ENCODE measurements around the gene DRD4. TPM values are rescaled to one million over a fixed set of nuclear protein-coding genes. Genes with fewer than 3 reads are reported as not detected.

Gene DRD4
- total RNA-seq, 4 donors from 2014 or later, result not detected

DNA sequence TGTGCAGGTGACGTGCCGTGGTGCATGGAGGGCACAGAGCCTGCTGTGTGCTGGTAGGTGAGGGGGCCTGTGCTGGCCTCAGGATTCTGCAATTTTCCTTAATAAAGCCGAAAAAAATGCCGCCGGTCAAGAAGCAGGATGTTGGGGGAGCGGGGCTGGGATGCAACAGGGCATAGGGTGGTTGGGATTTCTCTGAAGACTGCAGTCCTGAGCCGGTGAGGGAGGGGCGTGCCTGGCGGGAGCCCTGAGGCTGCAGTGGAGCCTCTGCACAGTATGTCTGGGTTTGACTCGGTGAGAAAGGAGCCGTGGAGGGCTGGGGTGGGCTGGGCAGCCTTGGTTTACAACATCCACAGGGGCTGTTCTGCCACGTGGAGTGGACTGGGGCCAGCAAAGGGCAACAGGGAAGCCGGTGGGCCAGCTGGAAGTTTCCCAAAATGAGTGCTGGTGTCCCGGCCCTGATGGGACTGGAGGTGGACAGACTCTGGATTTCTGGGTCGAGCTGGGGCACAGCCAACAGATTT, 13.7 kb upstream of the DRD4 start:
- intact Hi-C loops (cut with DNase I; ENCODE audit: low total_unique reads) (no loop called here), in situ Hi-C loops (cut with MboI; ENCODE audit: low sequenced_read_pairs in 4 of 4) (no loop called here)
- H3K4me3 ChIP-seq, result no peak overlapping the region
- peaks cover 0 to 7% (median 4%) of the 10 kb centered on the region in 3 donors for H3K27me3 ChIP-seq
- TF ChIP-seq, protein P1, sequence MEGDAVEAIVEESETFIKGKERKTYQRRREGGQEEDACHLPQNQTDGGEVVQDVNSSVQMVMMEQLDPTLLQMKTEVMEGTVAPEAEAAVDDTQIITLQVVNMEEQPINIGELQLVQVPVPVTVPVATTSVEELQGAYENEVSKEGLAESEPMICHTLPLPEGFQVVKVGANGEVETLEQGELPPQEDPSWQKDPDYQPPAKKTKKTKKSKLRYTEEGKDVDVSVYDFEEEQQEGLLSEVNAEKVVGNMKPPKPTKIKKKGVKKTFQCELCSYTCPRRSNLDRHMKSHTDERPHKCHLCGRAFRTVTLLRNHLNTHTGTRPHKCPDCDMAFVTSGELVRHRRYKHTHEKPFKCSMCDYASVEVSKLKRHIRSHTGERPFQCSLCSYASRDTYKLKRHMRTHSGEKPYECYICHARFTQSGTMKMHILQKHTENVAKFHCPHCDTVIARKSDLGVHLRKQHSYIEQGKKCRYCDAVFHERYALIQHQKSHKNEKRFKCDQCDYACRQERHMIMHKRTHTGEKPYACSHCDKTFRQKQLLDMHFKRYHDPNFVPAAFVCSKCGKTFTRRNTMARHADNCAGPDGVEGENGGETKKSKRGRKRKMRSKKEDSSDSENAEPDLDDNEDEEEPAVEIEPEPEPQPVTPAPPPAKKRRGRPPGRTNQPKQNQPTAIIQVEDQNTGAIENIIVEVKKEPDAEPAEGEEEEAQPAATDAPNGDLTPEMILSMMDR (IDR thresholded peaks at IDR 0.05 in 4 of 5, conservative IDR thresholded peaks at IDR 0.05 in 1 of 5), result no peak
- TF ChIP-seq POLR2A (IDR thresholded peaks at IDR 0.05), result no peak
- ATAC-seq (no peak), DNase-seq (no peak)
- H3K36me3 ChIP-seq, result no peaks in the 10 kb centered on the region
- H3K27ac ChIP-seq, result no peak overlapping the region
- peaks cover 0 to 15% of the 10 kb centered on the region in 2 donors for H3K4me1 ChIP-seq
- H3K9me3 ChIP-seq, result no peaks in the 10 kb centered on the region

DNA sequence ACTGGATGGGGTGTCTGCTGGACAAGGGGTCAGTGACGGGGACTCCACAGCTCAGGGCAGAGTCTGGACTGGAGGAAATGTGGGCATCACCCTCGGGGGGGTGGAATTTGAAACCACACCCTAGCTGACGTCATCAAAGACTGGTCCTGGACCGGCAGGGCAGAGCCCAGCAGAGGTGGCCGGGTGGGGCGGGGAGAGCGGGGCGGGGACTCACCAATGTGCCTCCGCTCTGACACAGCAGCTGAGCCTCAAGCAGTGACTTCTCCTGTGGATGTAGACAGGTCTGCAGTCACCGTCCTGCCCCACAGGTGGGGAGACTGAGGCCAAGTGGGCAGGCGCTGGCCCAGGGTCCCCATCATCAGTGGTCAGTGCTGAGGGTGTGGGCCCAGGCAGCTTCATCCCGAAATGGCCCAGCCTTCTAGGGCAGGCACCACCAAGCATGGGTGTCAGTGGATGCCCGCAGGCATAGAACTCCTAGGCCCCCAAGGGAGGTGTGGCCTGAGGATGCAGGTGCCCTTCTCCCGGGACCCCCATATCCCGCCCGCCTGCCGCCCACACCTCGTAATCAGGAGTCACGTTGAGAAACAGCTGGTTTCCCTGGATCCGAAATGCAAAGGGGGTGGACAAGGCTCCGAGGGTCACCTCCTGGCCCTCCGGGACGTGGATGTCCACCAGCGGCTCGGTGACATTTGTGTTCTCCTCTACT, 12.9 kb upstream of the DRD4 start:
- Histone ChIP-seq H3K36me3 (no peaks in the 10 kb centered on the region), H3K4me3 (no peak overlapping the region), H3K27ac (no peak overlapping the region), H3K4me1 (peaks cover 4 to 18% of the 10 kb centered on the region in 2 donors), H3K27me3 (peaks cover 0 to 7% (median 4%) of the 10 kb centered on the region in 3 donors), H3K9me3 (no peaks in the 10 kb centered on the region)
- TF ChIP-seq, protein P1 (IDR thresholded peaks at IDR 0.05 in 4 of 5, conservative IDR thresholded peaks at IDR 0.05 in 1 of 5), result no peak
- TF ChIP-seq POLR2A (IDR thresholded peaks at IDR 0.05), result no peak
- intact Hi-C loops (cut with DNase I; ENCODE audit: low total_unique reads) (no loop called here), in situ Hi-C loops (cut with MboI; ENCODE audit: low sequenced_read_pairs in 4 of 4) (no loop called here)
- no peak for DNase-seq
- no peak for ATAC-seq

DNA sequence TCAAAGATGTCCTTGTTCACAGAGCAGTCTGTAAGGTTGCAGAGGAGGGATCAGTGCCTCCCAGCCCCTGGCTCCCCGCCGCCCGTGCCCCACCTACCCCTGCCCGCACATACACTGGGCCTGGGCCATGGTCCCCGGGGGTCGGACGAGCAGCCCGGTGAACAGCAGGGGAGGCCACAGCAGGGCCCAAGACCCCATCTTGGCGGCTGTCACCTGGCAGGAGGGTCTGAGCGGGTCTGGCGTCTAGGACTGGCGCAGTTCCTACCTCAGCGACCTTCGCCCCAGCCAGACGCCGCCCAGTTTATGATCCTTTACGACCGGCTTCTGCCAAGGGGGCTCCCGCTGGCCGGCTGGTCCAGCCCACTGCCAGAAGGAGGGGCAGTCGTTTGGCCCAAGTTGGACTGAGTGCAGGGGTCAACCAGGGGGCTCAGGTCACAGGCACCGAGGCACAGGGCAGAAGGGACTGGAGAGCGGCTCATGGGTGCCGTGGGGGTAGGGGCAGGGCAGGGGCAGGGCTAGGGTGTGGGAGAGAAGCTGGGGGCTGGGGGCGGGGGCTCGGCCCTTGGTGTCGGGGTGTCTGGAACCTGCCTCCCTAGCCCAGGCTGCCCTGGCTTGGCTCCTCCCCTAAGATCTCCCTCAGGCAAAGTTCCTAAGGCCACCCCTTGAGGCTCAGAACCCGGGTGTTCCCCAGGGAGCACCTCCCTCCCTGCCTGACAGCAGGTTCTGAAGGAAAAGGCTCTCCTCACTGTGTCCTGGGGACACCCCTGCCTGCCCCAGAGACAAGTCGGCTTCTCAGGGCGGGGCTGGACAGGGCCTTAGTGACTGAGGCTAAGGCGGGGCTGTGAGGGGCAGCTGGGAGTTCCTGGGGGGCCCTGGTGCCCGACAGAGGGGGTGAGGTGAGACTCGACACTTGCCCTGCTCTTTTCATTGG, 12.1 kb upstream of the DRD4 start, which contains the start of gene CDHR5:
CDHR5 (minus strand) TSS at position 251 of the 931 bp plus-strand sequence; CDS start at position 198, 53 bp downstream.
- Histone ChIP-seq H3K27ac (no peak within 1 kb of the TSS), H3K27me3 (peaks cover 0 to 7% (median 4%) of the 10 kb centered on the region in 3 donors), H3K4me3 (no peak within 1 kb of the TSS), H3K4me1 (peaks cover 8 to 24% of the 10 kb centered on the region in 2 donors), H3K36me3 (no peaks in the 10 kb centered on the region), H3K9me3 (no peaks in the 10 kb centered on the region)
- intact Hi-C loops (cut with DNase I; ENCODE audit: low total_unique reads), result no loop called here
- no peak for DNase-seq
- in situ Hi-C loops (cut with MboI; ENCODE audit: low sequenced_read_pairs in 4 of 4), result no loop called here
- no peak for TF ChIP-seq POLR2A (IDR thresholded peaks at IDR 0.05)
- TF ChIP-seq, protein P1 (IDR thresholded peaks at IDR 0.05 in 4 of 5, conservative IDR thresholded peaks at IDR 0.05 in 1 of 5), result no peak
- no peak for ATAC-seq

DNA sequence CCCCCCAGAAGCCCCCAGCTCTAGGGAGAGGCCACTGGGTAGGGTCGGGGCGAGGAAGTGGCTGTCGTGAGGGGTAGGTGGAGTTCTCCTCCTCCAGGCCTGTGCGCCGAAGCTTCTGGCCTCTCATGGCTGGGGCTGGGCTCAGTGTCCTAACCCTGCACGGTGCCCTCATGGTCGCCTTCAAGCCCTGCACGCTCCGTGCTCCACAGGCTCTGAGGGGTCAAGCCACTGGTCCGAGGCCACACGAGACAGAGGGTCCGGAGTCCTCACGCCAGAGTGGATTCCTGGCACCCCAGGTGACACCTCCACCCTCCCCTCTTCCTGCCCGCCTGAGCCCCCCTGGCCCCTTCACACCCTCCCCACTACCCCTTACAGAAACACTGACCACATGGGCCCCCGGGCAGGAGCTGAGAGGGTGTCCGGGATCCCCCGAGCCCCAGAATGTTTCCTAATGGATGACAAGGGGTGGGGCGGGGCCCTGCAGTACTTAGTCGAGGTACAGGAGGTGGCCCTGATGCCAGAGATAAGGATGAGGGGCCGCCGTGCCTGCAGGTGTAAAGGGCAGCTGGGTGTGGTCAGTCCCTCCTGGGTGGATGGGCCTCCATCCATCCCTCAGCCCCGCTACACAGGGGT, 11.3 kb upstream of the DRD4 start:
- H3K4me3 ChIP-seq, result no peak overlapping the region
- no peak overlapping the region for H3K27ac ChIP-seq
- intact Hi-C loops (cut with DNase I; ENCODE audit: low total_unique reads), result no loop called here

More for the DNA sequence above, 11.3 kb upstream of the DRD4 start:
- no peak for DNase-seq
- in situ Hi-C loops (cut with MboI; ENCODE audit: low sequenced_read_pairs in 4 of 4), result no loop called here
- ATAC-seq, result no peak
- Histone ChIP-seq H3K36me3 (no peaks in the 10 kb centered on the region), H3K27me3 (peaks cover 0 to 7% (median 4%) of the 10 kb centered on the region in 3 donors), H3K9me3 (no peaks in the 10 kb centered on the region), H3K4me1 (peaks cover 12 to 31% of the 10 kb centered on the region in 2 donors)
- TF ChIP-seq, protein P1 (IDR thresholded peaks at IDR 0.05 in 4 of 5, conservative IDR thresholded peaks at IDR 0.05 in 1 of 5), result no peak
- TF ChIP-seq POLR2A (IDR thresholded peaks at IDR 0.05), result no peak
